Fibroblast of the aortic adventitia (primary cell): Measurements from ENCODE around the gene SERINC5. TPM values are rescaled to one million over a fixed set of nuclear protein-coding genes. Genes with fewer than 3 reads are reported as not detected.

Source experiments
- DNase-seq: peaks from one replicate; pipeline ENCODE4 v3.0.0-alpha.2; 2010; ENCODE audit warnings: low read depth
- H3K4me3 ChIP-seq: 2 replicates; pipeline ENCODE4 v1.5.1; 2011; ENCODE audit warnings: low read depth, mild to moderate bottlenecking, control low read depth, low read length, moderate library complexity
- total RNA-seq: library from RNA; depleted of rRNA; stranded (reverse); fragments of >200 nt; gene quantifications from 2 replicates; pipeline ENCODE4 v1.2.3, GENCODE V29; 2012; ENCODE audit warnings: low replicate concordance
- TF ChIP-seq, protein P1 (sequence below): IDR thresholded peaks from 2 replicates; pipeline ENCODE4 v1.5.1; 2011; ENCODE audit warnings: mild to moderate bottlenecking, low read length, control low read depth, inconsistent platforms; ENCODE audit not compliant: insufficient read depth

SERINC5 gene
- total RNA-seq, 1 donor: 17.1 TPM

DNA sequence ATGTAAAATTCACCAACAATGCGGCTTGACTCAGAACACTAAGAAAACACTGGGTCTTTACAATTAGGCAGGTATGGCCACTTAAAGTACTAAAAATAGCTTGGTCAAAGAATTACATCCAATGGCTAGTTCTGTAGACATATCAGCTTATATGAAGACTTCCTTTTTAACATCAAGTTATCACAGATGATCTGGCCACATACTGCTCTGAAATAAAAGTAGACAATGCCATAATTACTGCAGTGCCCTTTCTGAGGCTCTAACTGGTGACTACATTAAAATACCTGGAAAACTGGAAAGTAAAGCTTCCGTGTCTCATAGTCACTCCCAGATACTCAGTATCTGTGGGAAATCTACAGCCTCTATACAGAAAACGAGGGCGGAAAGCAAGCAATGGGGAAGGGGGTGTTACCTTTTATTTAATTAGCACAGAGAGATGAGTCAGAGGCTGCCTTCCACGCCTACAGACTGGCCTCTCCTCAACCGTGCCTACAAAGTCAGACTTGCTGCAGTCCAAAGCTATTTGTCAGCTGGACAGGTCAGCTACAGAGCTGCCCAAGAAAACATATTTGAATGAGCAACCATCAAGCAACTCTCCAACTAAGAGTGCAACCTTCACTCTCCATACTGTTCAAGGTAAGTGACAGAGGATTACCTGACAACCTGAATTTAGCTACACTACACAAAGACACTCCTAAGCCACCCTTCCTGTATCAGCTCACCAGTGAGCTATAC lies 8.7 kb downstream of the SERINC5 start:
- peak; percentile 93 for DNase-seq
- peak overlapping the region; percentile 37 for H3K4me3 ChIP-seq
- TF ChIP-seq, protein P1, sequence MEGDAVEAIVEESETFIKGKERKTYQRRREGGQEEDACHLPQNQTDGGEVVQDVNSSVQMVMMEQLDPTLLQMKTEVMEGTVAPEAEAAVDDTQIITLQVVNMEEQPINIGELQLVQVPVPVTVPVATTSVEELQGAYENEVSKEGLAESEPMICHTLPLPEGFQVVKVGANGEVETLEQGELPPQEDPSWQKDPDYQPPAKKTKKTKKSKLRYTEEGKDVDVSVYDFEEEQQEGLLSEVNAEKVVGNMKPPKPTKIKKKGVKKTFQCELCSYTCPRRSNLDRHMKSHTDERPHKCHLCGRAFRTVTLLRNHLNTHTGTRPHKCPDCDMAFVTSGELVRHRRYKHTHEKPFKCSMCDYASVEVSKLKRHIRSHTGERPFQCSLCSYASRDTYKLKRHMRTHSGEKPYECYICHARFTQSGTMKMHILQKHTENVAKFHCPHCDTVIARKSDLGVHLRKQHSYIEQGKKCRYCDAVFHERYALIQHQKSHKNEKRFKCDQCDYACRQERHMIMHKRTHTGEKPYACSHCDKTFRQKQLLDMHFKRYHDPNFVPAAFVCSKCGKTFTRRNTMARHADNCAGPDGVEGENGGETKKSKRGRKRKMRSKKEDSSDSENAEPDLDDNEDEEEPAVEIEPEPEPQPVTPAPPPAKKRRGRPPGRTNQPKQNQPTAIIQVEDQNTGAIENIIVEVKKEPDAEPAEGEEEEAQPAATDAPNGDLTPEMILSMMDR: no peak

DNA sequence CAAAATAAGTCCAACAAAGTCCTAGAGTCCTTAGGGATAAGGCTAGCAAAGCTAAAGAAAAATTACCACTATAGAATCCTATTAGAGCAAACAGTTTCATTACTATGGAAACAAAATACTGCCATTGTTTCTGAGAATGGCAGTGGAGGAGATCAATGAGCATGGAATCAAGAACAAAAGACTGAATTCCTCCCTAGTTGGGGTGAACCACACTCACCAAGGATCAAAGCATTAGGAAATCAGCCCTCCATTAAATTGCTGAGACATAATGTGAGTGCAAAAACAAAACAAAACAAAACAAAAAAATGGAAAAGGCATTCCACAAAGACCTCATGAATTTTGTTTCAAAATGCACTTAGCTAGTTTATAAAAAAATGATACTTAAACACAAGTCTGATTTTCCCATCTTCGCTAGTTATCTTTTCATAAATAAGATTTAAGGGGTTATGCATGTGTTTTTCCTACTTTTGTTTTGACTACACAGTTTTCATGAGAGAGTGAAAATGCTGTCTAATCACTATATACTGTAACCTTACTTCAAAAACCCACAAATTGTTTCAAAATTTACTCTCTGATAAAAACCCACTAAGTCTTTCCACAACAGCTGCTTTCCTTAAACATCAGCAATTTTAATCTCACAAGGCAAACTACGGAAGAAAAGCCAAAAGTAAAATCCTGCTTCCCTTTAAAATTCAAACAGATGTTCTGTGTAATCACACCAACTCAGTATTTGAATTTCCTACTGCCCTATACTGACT lies 9.7 kb downstream of the SERINC5 start:
- peak; percentile 85 for DNase-seq
- H3K4me3 ChIP-seq: peak overlapping the region; percentile 31
- TF ChIP-seq, protein P1: no peak

GRCh38 chr5:80243567-80243966 lies 12.3 kb downstream of the SERINC5 start:
- H3K4me3 ChIP-seq: no peak overlapping the region
- no peak for DNase-seq
- TF ChIP-seq, protein P1: no peak

DNA sequence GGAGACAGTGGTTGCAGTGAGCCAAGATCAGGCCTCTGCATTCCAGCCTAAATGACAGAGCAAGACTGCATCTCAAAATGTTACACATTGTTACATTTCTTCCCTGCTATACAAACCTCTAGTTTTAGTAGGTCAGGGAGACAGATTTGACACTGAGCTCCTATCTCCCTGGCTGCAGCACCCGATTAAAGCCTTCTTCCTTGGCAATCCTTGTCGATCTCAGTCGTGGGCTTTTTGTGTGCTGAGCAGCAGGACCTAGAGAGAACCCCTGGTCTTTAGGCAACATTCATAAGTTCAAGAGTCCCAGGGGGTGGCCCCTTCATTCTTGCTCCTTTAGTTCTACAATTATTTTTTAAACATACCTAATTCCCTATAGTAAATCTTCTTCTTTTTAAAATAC lies 13.0 kb downstream of the SERINC5 start:
- TF ChIP-seq, protein P1: no peak
- H3K4me3 ChIP-seq: no peak overlapping the region
- no peak for DNase-seq

DNA sequence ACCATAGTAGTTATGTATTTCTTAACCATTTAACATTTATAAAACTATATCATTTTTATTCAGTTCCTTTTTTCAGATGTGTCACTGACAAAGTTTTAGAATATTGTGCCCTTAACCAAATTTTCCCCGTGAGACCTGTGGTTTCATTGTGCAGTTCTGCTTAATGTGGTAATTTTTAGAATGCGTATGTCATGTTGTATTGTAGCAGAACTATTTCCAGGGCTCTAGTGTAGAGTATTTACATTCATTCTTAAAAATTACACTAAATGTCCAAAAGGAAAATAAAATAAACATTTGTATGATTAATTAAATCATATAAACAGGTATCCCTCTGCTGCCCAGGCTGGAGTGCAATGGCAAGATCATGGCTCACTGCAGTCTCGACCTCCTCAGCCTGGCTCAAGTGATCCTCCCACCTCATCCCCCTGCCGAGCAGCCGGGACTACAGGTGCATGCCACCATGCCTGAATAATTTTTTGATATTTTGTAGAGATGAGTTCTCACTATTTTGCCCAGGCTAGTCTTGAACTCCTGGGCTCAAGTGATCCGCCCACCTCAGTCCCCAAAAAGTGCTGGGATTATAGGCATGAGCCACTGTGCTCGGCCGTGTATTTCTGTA lies 15.4 kb downstream of the SERINC5 start:
- H3K4me3 ChIP-seq: no peak overlapping the region
- no peak for DNase-seq
- TF ChIP-seq, protein P1: no peak

- TF ChIP-seq, protein P1: no peak
- H3K4me3 ChIP-seq: no peak overlapping the region
- DNase-seq: peak; percentile 33
These were observed 16.0 kb downstream of the SERINC5 start for GRCh38 chr5:80239680-80240367.
